ENCODE results near the gene CILP2.

CILP2 gene

GRCh38 chr19:19534556-19535265 is 3.4 kb upstream of the CILP2 start:
- peaks cover 24% of the 10 kb centered on the region for H3K27me3 Mint-ChIP-seq
- H3K9me3 Mint-ChIP-seq: no peaks in the 10 kb centered on the region
- H3K27ac Mint-ChIP-seq: no peak overlapping the region
- H3K4me3 Mint-ChIP-seq: no peak overlapping the region
- H3K4me1 Mint-ChIP-seq: peaks cover 43% of the 10 kb centered on the region
- ATAC-seq (no peak), DNase-seq (no peak)

- DNase-seq: no peak
- Mint-ChIP-seq H3K27me3 (peaks cover 25% of the 10 kb centered on the region), H3K9me3 (no peaks in the 10 kb centered on the region), H3K27ac (no peak overlapping the region), H3K4me1 (peaks cover 49% of the 10 kb centered on the region), H3K4me3 (no peak overlapping the region)
- no peak for ATAC-seq
Observed at GRCh38 chr19:19535311-19536191, 2.5 kb upstream of the CILP2 start.

- Mint-ChIP-seq H3K4me1 (peaks cover 60% of the 10 kb centered on the region), H3K4me3 (peak overlapping the region; percentile 53 to 85), H3K9me3 (no peaks in the 10 kb centered on the region), H3K27me3 (peaks cover 25% of the 10 kb centered on the region), H3K27ac (peak overlapping the region in 1 of 2 donors; percentile 92)
- DNase-seq (no peak), ATAC-seq (no peak)
Observed at GRCh38 chr19:19537075-19538048, 703 bp upstream of the CILP2 start.

DNA sequence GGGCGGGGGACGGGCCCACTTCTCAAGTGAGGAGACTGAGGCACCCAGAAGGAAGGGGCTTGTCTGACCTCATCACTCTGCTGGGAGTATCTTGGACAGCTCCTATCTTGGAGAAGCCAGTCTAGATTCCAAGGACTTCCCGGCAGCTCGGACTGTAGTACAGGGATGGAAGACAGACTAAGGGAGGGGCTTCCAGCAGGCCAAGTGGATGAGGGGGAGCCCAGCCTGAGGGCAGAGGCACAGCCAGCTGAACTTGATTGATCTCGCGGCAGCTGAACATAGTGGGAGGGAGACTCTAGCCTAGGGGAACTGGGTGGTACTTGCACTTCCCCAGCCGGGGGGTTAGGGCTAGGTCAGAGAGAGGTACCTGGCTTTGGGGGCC is 711 bp downstream of the CILP2 start:
- H3K27ac Mint-ChIP-seq: peak overlapping the region in 1 of 2 donors; percentile 80
- no peaks in the 10 kb centered on the region for H3K9me3 Mint-ChIP-seq
- H3K4me3 Mint-ChIP-seq: peak overlapping the region; percentile 16 to 68
- no peak for DNase-seq
- ATAC-seq: no peak
- peaks cover 25% of the 10 kb centered on the region for H3K27me3 Mint-ChIP-seq
- peaks cover 55% of the 10 kb centered on the region for H3K4me1 Mint-ChIP-seq

DNA sequence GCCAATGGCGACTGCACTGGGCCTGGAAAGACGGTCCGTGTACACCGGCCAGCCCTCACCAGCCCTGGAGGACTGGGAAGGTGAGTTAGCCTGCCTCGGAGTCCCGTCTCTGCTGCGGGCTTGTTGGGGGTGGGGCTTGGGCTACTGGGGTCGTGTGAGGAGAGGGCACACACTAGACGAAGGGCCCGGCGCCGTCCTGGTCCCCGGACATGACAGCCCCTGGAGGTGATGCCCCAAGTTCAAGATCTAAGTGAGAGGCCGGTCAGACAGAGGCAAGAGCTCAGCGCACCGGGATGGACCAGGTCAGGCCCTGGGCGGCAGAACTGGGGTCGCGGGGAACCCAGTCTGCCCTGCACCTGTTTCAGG is 1.6 kb downstream of the CILP2 start:
- peaks cover 55% of the 10 kb centered on the region for H3K4me1 Mint-ChIP-seq
- no peak overlapping the region for H3K27ac Mint-ChIP-seq
- ATAC-seq: no peak
- DNase-seq: peak in 1 of 2 donors; percentile 25
- H3K9me3 Mint-ChIP-seq: no peaks in the 10 kb centered on the region
- H3K4me3 Mint-ChIP-seq: peak overlapping the region in 1 of 2 donors; percentile 68
- H3K27me3 Mint-ChIP-seq: peaks cover 25% of the 10 kb centered on the region

DNA sequence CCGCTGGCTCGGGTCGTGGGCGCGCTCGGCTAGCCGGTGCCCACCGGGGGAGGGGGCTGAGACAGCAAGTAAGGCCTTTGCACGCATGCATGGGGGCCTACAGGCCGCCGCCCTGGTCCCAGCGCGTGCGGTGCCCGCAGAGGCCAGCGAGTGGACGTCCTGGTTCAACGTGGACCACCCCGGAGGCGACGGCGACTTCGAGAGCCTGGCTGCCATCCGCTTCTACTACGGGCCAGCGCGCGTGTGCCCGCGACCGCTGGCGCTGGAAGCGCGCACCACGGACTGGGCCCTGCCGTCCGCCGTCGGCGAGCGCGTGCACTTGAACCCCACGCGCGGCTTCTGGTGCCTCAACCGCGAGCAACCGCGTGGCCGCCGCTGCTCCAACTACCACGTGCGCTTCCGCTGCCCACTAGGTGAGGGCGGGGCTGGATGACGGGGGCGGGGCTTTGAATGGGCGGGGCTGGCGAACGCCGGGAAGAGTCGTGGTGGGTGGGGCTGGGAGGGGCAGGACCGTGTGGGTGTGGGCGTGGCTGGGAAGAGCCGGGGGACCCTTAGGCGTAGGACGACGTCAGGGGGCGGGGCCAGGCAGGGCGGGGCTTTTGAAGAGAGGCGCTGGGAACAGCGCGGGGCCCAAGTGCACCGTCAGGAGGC is 2.1 kb downstream of the CILP2 start:
- H3K9me3 Mint-ChIP-seq: no peaks in the 10 kb centered on the region
- peaks cover 25% of the 10 kb centered on the region for H3K27me3 Mint-ChIP-seq
- DNase-seq (peak; percentile 60 to 67), ATAC-seq (peak; percentile 27)
- peak overlapping the region; percentile 71 to 85 for H3K4me3 Mint-ChIP-seq
- no peak overlapping the region for H3K27ac Mint-ChIP-seq
- peaks cover 55% of the 10 kb centered on the region for H3K4me1 Mint-ChIP-seq

DNA sequence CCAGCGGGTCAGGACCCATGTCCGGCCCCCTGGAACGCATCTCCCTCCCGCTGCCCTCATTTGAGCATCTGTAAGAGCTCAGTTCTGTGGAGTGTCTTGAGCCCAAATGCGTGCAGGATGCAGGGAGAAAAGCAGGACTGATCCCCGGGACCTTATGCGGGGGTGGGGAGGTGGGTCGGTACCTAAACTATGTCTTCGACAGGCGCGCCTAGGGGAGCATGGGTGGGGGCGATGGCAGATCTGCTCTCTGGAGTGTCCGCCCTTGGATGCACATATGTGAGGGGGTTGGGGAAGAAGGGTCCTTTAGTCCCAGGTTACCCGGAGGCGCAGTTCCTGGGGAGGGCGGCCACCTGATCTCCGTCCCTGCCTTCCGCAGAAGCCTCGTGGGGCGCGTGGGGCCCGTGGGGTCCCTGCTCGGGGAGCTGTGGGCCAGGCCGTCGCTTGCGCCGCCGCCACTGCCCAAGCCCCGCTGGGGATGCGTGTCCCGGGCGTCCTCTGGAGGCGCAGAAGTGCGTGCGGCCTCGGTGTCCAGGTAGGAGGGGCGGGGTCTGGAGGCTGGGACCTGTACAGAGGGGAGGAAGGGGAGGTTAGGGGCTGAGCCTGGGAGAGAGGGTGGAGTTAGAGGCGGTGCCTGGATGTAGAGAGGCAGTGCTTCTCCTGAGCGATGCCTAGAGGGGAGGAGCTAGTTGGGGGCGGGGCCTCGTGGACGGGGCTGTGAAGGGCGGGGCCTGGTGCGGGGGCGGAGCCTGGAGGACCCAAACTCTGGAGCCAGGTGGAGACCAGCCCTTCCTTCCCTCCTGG is 2.9 kb downstream of the CILP2 start:
- peak overlapping the region in 1 of 2 donors; percentile 71 for H3K27ac Mint-ChIP-seq

DNA sequence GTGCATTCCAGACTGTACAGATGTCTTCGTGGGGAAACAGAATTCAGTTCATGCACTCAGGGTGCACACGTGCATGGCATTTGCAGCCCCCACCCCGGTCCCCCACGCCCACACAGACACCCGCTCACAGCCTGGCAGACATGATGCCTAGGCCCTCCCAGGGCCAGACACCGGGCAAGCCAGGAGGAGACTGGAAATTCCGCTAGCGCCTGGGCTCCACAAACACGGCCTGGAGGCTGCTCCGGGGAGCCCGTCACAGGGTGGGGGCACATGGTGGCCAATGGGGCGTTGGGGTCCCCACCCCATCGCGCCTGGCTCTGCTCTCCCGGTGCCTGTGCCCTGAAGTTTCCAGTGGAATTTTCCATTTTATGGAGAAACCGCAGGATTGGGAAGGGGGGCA is 3.6 kb downstream of the CILP2 start:
- peaks cover 54% of the 10 kb centered on the region for H3K4me1 Mint-ChIP-seq
- no peak overlapping the region for H3K27ac Mint-ChIP-seq
- H3K4me3 Mint-ChIP-seq: peak overlapping the region; percentile 71 to 85
- ATAC-seq (no peak), DNase-seq (no peak)
- no peaks in the 10 kb centered on the region for H3K9me3 Mint-ChIP-seq
- H3K27me3 Mint-ChIP-seq: peaks cover 25% of the 10 kb centered on the region

More for the DNA sequence above, 2.9 kb downstream of the CILP2 start:
- Mint-ChIP-seq H3K4me1 (peaks cover 55% of the 10 kb centered on the region), H3K4me3 (peak overlapping the region; percentile 71 to 85), H3K27me3 (peaks cover 25% of the 10 kb centered on the region), H3K9me3 (no peaks in the 10 kb centered on the region)
- ATAC-seq (peak; percentile 82), DNase-seq (peak; percentile 74 to 76)

GRCh38 chr19:19542507-19542906 is 4.4 kb downstream of the CILP2 start:
- Mint-ChIP-seq H3K27ac (no peak overlapping the region), H3K4me1 (peaks cover 47% of the 10 kb centered on the region), H3K9me3 (no peaks in the 10 kb centered on the region), H3K4me3 (no peak overlapping the region), H3K27me3 (peaks cover 20% of the 10 kb centered on the region)
- DNase-seq (no peak), ATAC-seq (no peak)

DNA sequence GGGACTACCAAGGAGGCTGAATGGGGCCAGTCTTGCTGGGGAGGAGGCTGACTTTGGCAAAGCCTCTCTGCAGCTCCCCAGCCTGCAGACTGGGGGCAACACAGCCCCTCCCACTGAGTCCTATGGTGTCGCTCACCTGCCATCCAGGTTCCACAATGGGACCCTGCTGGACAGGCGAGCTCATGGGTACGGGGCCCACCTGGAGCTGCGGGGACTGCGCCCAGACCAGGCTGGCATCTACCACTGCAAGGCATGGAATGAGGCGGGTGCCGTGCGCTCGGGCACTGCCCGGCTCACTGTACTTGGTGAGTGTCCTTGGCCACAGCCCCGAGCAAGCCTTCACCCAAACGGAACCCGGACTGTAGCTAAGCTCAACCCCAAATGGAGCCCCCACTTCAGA is 5.0 kb downstream of the CILP2 start:
- H3K27me3 Mint-ChIP-seq: peaks cover 15% of the 10 kb centered on the region
- no peak overlapping the region for H3K4me3 Mint-ChIP-seq
- H3K9me3 Mint-ChIP-seq: no peaks in the 10 kb centered on the region
- no peak for ATAC-seq
- no peak for DNase-seq
- H3K4me1 Mint-ChIP-seq: peaks cover 41% of the 10 kb centered on the region
- H3K27ac Mint-ChIP-seq: no peak overlapping the region

- DNase-seq: no peak
Observed at GRCh38 chr19:19543640-19544039, 5.6 kb downstream of the CILP2 start.

DNA sequence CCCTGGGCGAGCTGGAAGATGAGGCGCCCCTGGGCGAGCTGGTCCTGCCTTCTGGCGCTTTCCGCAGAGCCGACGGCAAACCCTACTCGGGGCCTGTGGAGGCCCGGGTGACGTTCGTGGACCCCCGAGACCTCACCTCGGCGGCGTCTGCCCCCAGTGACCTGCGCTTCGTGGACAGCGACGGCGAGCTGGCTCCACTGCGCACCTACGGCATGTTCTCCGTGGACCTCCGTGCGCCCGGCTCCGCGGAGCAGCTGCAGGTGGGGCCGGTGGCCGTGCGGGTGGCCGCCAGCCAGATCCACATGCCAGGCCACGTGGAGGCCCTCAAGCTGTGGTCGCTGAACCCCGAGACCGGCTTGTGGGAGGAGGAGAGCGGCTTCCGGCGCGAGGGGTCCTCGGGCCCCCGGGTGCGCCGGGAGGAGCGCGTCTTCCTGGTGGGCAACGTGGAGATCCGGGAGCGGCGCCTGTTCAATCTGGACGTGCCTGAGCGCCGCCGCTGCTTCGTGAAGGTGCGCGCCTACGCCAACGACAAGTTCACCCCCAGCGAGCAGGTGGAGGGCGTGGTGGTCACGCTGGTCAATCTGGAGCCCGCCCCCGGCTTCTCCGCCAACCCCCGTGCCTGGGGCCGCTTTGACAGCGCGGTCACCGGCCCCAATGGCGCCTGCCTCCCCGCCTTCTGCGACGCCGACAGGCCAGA is 6.3 kb downstream of the CILP2 start:
- no peak overlapping the region for H3K27ac Mint-ChIP-seq
- peaks cover 30% of the 10 kb centered on the region for H3K4me1 Mint-ChIP-seq
- no peak overlapping the region for H3K4me3 Mint-ChIP-seq
- H3K27me3 Mint-ChIP-seq: peaks cover 4% of the 10 kb centered on the region
- ATAC-seq: no peak
- no peak for DNase-seq
- no peaks in the 10 kb centered on the region for H3K9me3 Mint-ChIP-seq

More at GRCh38 chr19:19543640-19544039, 5.6 kb downstream of the CILP2 start:
- no peak for ATAC-seq
- H3K9me3 Mint-ChIP-seq: no peaks in the 10 kb centered on the region
- H3K27me3 Mint-ChIP-seq: peaks cover 12% of the 10 kb centered on the region
- H3K27ac Mint-ChIP-seq: no peak overlapping the region
- no peak overlapping the region for H3K4me3 Mint-ChIP-seq
- H3K4me1 Mint-ChIP-seq: peaks cover 37% of the 10 kb centered on the region

GRCh38 chr19:19544954-19545591 is 7.0 kb downstream of the CILP2 start:
- ATAC-seq: no peak
- Mint-ChIP-seq H3K4me3 (no peak overlapping the region), H3K27ac (no peak overlapping the region), H3K27me3 (no peaks in the 10 kb centered on the region), H3K4me1 (peaks cover 23% of the 10 kb centered on the region), H3K9me3 (no peaks in the 10 kb centered on the region)
- no peak for DNase-seq
